GM12873 (cell line): ENCODE measurements around the gene TPSB2.

Experiments used
- TF ChIP-seq, protein P1 (sequence below): IDR thresholded peaks from 2 replicates; pipeline ENCODE4 v1.5.1; 2012; ENCODE audit warnings: low read depth, mild to moderate bottlenecking, moderate library complexity, low read length, control low read depth; ENCODE audit not compliant: insufficient read depth; ENCODE audit errors: missing control alignments

TPSB2 gene

DNA sequence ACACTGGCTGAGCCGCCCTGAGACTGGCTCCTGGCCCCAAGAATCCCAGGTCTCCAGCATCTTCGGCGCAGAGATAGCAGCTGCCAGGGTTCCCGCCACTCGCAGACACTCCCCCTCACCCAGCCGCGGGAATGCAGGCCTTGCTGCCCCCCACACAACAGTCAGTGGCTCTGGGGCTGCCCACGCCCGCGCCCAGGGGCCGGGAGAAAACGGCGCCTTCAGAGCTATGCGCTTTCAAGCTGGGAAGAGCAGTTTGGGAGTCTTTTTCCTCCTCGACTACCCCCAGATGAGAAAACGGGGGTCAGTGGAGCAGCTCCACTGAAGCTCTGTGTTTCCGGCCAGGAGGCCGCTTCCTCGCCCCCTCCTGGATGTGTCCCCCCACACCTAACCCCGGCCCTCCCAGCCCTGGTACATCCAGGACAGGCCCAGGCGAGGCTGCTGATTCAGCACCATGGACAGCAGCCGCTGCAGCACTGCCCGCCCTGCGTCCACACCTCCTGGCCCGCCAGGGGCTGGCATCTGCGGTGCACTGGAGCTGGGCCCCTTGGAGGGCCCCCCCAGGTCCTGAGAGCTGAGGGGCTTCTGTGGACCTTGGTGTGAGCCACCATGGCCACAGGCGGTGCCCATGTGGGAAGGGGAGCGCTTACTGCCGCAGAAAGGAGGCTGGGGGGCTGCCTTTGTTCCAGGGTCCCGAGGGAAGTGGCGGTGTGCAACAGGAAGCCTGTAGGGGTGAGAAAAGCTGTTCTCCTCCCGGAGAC lies 41.4 kb downstream of the TPSB2 start:
- TF ChIP-seq, protein P1, sequence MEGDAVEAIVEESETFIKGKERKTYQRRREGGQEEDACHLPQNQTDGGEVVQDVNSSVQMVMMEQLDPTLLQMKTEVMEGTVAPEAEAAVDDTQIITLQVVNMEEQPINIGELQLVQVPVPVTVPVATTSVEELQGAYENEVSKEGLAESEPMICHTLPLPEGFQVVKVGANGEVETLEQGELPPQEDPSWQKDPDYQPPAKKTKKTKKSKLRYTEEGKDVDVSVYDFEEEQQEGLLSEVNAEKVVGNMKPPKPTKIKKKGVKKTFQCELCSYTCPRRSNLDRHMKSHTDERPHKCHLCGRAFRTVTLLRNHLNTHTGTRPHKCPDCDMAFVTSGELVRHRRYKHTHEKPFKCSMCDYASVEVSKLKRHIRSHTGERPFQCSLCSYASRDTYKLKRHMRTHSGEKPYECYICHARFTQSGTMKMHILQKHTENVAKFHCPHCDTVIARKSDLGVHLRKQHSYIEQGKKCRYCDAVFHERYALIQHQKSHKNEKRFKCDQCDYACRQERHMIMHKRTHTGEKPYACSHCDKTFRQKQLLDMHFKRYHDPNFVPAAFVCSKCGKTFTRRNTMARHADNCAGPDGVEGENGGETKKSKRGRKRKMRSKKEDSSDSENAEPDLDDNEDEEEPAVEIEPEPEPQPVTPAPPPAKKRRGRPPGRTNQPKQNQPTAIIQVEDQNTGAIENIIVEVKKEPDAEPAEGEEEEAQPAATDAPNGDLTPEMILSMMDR, result no peak

DNA sequence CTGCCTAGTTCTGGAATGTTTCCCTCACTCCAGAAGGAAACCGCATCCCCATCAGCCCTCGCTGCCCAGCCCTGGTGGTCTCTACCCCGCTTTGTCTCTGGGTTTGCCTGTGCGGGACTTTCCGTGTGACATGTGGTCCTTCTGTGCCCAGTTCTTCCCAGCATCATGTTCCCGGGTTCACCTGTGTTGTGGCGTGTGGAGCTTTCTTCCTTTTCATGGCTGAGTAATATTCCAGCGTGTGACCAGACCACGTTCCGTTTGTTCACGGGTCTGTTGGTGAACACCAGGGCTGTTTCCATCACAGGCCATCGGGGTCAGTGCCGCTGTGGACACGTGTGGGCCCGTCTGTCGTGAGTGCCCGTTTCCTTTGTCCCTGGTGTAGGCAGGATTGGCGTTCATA lies 45.0 kb downstream of the TPSB2 start:
- TF ChIP-seq, protein P1, result no peak

DNA sequence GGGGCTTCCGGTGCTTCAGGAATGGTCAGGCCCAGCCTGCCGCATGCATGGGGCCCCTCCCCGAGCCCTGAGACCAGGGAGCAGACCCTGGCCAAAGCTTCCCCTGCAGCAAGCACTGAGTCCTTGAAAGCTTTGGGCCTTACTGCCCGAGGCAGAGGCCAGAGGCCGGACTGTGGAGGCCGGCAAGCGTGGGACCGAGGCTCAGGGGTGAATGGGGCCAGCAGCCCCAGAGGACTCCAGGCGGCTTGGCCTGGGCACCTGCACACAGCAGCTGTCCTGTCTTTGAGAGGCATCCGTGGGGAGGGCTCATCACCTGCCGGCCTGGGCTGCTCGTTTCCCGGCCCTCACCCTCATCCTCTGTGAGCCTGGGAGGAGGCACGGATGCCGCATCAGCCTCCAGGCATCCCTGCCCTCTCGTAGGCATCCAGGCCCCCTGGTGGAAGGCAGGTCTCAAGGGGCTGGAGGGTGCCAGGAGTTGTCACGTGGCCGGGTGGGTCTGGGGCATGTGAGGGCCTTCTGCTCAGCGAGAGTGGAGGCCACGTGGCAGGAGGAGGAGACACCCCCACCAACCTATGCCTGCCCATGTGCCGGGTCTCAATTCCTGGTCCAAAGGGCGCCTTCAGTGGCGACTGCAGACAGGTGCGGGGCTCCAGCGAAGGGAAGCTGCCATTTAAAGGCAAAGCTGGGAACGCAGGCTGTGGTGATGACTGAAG lies 45.7 kb downstream of the TPSB2 start:
- TF ChIP-seq, protein P1, result no peak

DNA sequence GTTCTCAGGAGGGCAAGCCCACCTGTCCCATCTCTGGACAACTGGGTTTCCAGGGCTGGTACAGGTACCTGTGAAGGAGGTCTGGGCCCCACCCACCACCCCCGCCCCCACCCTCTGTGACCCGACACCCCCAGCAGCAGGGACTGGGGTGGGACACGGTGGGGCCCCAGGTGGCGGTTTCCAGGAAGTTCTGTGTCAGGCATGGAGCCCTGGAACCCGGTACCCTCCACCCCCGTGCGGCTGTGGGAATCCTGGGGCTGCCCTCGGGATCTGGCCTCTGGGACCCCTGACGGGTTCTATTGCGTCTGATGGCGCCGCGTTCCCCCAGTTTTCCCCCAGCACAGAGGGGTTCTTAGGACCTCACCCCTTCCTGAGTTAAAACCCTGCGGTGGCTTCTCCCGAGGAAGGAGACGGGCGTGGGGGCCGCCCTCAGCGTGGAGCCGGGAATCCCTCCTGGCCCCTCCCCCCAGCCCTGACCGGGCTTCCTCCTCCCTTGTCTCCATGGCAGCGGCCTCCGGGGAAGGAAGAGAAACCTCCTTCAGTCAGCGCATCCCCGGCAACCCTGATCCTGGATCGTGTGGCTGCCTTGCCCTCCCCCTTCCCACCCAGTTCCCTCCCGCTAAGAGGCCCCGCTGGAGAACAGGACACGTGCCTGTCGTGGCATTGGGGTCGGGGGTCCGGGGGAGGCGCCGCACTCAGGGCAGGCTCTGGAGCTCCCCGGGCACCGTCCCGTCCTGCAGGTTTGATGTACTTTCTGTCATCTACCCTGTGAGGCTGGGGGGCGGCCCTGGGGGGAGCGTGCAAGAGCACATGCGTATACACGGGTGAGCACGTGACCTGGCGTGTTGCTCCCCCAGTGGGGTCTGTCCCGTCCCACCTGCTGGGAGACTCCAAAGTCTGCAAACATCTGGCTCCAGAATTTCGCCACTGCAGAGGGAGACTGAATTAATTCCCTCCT lies 46.8 kb downstream of the TPSB2 start:
- TF ChIP-seq, protein P1, result no peak

DNA sequence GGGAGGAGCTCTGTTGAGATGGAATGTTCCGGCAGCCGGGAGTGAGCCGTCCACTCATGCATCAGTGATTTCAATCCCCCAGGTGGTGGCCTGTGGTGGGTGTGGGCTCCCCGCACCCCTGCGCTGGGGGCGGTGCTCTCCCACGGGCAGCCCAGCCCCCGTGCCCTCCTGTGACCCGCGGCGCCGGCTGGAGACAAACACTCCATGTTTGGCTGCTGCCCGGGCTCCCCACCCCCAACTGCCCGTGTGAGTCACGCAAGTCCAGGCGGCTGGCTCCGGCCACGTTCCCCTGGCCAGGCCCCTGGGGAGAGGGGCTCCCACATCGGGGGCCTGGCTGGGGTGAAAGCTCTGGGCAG lies 47.7 kb downstream of the TPSB2 start:
- TF ChIP-seq, protein P1, result no peak

DNA sequence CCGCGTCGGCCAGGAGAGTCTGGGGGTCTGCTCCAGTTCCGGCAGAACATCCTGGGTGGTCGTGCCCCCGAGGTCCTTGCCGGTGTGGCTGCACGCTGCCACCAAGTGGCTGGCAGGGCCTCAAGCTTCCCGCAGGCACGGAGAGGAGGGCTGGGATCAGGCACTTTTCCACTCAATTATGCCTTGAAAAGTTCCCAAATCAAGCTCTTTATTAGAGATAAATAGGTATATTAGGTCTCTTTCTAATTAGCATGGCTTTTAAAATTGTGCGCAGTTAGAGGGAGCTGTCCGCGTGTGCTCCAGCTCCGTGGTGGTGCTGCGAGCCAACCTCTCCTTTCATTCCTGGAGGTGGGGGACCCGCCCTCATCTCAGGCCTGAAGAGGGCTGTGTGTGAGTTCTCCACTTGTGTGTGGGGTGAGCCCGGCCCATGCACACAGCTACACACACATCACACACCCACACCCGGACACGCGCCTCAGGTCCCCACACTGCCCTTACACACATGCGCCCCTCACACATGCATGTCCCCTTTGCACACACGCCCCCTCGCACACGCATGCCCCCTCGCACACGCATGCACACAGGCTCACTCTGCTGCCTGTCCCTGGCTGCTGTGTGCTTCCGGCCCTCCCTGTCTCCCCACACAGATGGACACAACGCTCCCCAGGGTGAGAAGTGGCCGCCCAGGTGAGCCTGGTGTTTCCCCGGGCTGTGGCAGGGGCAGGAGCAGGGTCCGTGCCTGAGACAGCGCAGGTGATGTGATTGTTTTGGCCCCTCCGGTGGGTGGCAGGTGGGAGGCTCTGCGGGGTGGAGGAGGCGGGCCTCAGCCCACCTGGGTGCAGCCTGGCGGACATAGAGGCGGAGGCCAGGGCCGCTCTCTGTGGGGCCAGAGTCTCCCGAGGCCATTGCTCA lies 48.3 kb downstream of the TPSB2 start:
- TF ChIP-seq, protein P1, result no peak
